ENCODE data around the gene LYPLA2. TPM values are rescaled to one million over a fixed set of nuclear protein-coding genes. Genes with fewer than 3 reads are reported as not detected.
"Not testable (repeated sequence)": the region's sequence is repeated elsewhere in the genome, so short reads cannot be mapped to it uniquely, and the experiment has no call there.

Gene LYPLA2
- total RNA-seq, 4 donors from 2014 or later = 4.6 to 33.5 (median 20.3) TPM

GRCh38 chr1:23823767-23824166 is 32.8 kb downstream of the LYPLA2 start:
- intact Hi-C loops (cut with DNase I; ENCODE audit: low total_unique reads) = no loop called here
- Histone ChIP-seq H3K9me3 (no peaks in the 10 kb centered on the region), H3K27ac (no peak overlapping the region), H3K4me1 (no peaks in the 10 kb centered on the region), H3K27me3 (no peaks in the 10 kb centered on the region), H3K36me3 (no peaks in the 10 kb centered on the region), H3K4me3 (no peak overlapping the region)
- no peak for TF ChIP-seq CTCF (IDR thresholded peaks at IDR 0.05)
- no peak for DNase-seq

GRCh38 chr1:23824711-23825075 is 33.7 kb downstream of the LYPLA2 start:
- no peaks in the 10 kb centered on the region for H3K4me1 ChIP-seq
- no peaks in the 10 kb centered on the region for H3K9me3 ChIP-seq
- H3K27ac ChIP-seq = peak overlapping the region; percentile 91 to 94
- no peak for DNase-seq
- TF ChIP-seq POLR2A (IDR thresholded peaks at IDR 0.05) (no peak), CTCF (IDR thresholded peaks at IDR 0.05) (no peak)
- H3K36me3 ChIP-seq = no peaks in the 10 kb centered on the region
- no peaks in the 10 kb centered on the region for H3K27me3 ChIP-seq
- intact Hi-C loops (cut with DNase I; ENCODE audit: low total_unique reads) = no loop called here
- peak overlapping the region; percentile 80 to 90 for H3K4me3 ChIP-seq

GRCh38 chr1:23825076-23825761 is 34.3 kb downstream of the LYPLA2 start, which contains the start of gene HMGCL:
Gene HMGCL, minus strand, starts transcription at chr1:23825429. Its CDS starts 14 bp downstream, at chr1:23825415.
- no peaks in the 10 kb centered on the region for H3K9me3 ChIP-seq
- intact Hi-C loops (cut with DNase I; ENCODE audit: low total_unique reads) = no loop called here
- no peaks in the 10 kb centered on the region for H3K4me1 ChIP-seq
- peak within 1 kb of the TSS; percentile 91 to 94 for H3K27ac ChIP-seq
- peak within 1 kb of the TSS; percentile 80 to 90 for H3K4me3 ChIP-seq
- H3K36me3 ChIP-seq = no peaks in the 10 kb centered on the region
- peak; percentile 90 to 91 for DNase-seq
- H3K27me3 ChIP-seq = no peaks in the 10 kb centered on the region
- peak; percentile 68 to 86 for TF ChIP-seq POLR2A (IDR thresholded peaks at IDR 0.05)
- peak in 1 of 4 experiments; percentile 26 for TF ChIP-seq CTCF (IDR thresholded peaks at IDR 0.05)

- Histone ChIP-seq H3K4me3 (peak overlapping the region; percentile 80 to 90), H3K4me1 (no peaks in the 10 kb centered on the region), H3K27me3 (no peaks in the 10 kb centered on the region), H3K9me3 (no peaks in the 10 kb centered on the region), H3K27ac (peak overlapping the region; percentile 91 to 94), H3K36me3 (no peaks in the 10 kb centered on the region)
- intact Hi-C loops (cut with DNase I; ENCODE audit: low total_unique reads) = no loop called here
- no peak for DNase-seq
- TF ChIP-seq CTCF (IDR thresholded peaks at IDR 0.05) (no peak), POLR2A (IDR thresholded peaks at IDR 0.05) (no peak)
These were observed 35.0 kb downstream of the LYPLA2 start for GRCh38 chr1:23825762-23826522.

- H3K27me3 ChIP-seq; H3K4me3 ChIP-seq; H3K9me3 ChIP-seq; H3K36me3 ChIP-seq; DNase-seq; intact Hi-C loops (cut with DNase I; ENCODE audit: low total_unique reads); H3K4me1 ChIP-seq; H3K27ac ChIP-seq: not testable (repeated sequence)
These were observed 35.6 kb downstream of the LYPLA2 start for GRCh38 chr1:23826590-23826989.
